HepG2 (cell line): Measurements from ENCODE around the gene MAPK8IP1. TPM values are rescaled to one million over a fixed set of nuclear protein-coding genes. Genes with fewer than 3 reads are reported as not detected.

Experiments used
- ARHGAP35 ChIP-seq: sonication (generic); formaldehyde crosslinking; IDR thresholded peaks from 2 replicates; pipeline ENCODE4 v1.9.0; 2022; ENCODE audit warnings: mild to moderate bottlenecking, inconsistent platforms, moderate library complexity, missing genetic modification reagents, borderline replicate concordance
- HOXA3 ChIP-seq: sonication (generic); formaldehyde crosslinking; IDR thresholded peaks from 2 replicates; pipeline ENCODE4 v1.5.0; 2020; ENCODE audit warnings: missing genetic modification reagents
- POLR2AphosphoS2 ChIP-seq: IDR thresholded peaks from 2 replicates; pipeline ENCODE4 v1.6.1; 2011; ENCODE audit warnings: low read depth, low read length, improper control_type of control experiment
- THAP11 ChIP-seq: IDR thresholded peaks from 2 replicates; pipeline ENCODE4 v1.6.1; 2016; ENCODE audit warnings: missing biosample characterization, missing genetic modification reagents
- ZBTB7A ChIP-seq: sonication (generic); formaldehyde crosslinking; IDR thresholded peaks from 2 replicates; pipeline ENCODE4 v1.8.0; 2022; ENCODE audit warnings: mild to moderate bottlenecking, missing genetic modification reagents
- ZFYVE20 ChIP-seq: sonication (generic); formaldehyde crosslinking; IDR thresholded peaks from 2 replicates; pipeline ENCODE4 v1.8.0; 2023; ENCODE audit warnings: low read depth, mild to moderate bottlenecking, moderate library complexity, missing genetic modification reagents, borderline replicate concordance
- ZNF780A ChIP-seq: sonication (generic); formaldehyde crosslinking; IDR thresholded peaks from 2 replicates; pipeline ENCODE4 v1.8.0; 2022; ENCODE audit warnings: mild to moderate bottlenecking, missing genetic modification reagents, moderate library complexity
- polyA plus RNA-seq, 8 experiments: library from polyadenylated mRNA; depleted of rRNA in 3 of 8; stranded (reverse) in 7 of 8; unstranded in 1 of 8; fragments of >200 nt; fragmentation: Illumina TruSeq in 4 of 8; extraction: Trizol in 4 of 8; gene quantifications; 2 replicates each; pipeline versions ENCODE4 v1.2.1 to v1.2.3, GENCODE V29; 2011 to 2016; ENCODE audit warnings: low read depth in 4 of 8, missing spikeins in 1 of 8, mixed read lengths in 1 of 8; ENCODE audit not compliant: insufficient read depth in 1 of 8
- total RNA-seq, 5 experiments: library from RNA; depleted of rRNA; stranded (reverse); fragments of >200 nt; fragmentation: Illumina TruSeq; extraction: Trizol; gene quantifications; 2 replicates each; pipeline ENCODE4 v1.2.3, GENCODE V29; 2016; ENCODE audit warnings: low read depth in 1 of 5
- TF ChIP-seq, protein P1 (sequence below): sonication (generic); formaldehyde crosslinking; IDR thresholded peaks from 2 replicates; pipeline ENCODE4 v1.5.0; 2020; ENCODE audit warnings: mild to moderate bottlenecking, missing genetic modification reagents, borderline replicate concordance
- TF ChIP-seq, protein P2 (sequence below): conservative IDR thresholded peaks from 2 replicates; pipeline ENCODE4 v1.6.1; 2018; ENCODE audit warnings: missing genetic modification reagents
- TF ChIP-seq, protein P3 (sequence below): sonication (generic); formaldehyde crosslinking; IDR thresholded peaks from 2 replicates; pipeline ENCODE4 v1.4.0; 2020; ENCODE audit warnings: mild to moderate bottlenecking, missing genetic modification reagents
- TF ChIP-seq, protein P4 (sequence below): IDR thresholded peaks from 2 replicates; pipeline ENCODE4 v1.6.1; 2016; ENCODE audit warnings: mild to moderate bottlenecking
- TF ChIP-seq, protein P5 (sequence below): sonication (generic); formaldehyde crosslinking; conservative IDR thresholded peaks from 2 replicates; pipeline ENCODE4 v1.4.0; 2020; ENCODE audit warnings: missing genetic modification reagents

MAPK8IP1 gene
- total and polyA plus RNA-seq, 2 of the 13 experiments (the other 11 are each of a cell fraction or from before 2014, with no cell fraction given): 2.2 to 4.2 TPM

DNA sequence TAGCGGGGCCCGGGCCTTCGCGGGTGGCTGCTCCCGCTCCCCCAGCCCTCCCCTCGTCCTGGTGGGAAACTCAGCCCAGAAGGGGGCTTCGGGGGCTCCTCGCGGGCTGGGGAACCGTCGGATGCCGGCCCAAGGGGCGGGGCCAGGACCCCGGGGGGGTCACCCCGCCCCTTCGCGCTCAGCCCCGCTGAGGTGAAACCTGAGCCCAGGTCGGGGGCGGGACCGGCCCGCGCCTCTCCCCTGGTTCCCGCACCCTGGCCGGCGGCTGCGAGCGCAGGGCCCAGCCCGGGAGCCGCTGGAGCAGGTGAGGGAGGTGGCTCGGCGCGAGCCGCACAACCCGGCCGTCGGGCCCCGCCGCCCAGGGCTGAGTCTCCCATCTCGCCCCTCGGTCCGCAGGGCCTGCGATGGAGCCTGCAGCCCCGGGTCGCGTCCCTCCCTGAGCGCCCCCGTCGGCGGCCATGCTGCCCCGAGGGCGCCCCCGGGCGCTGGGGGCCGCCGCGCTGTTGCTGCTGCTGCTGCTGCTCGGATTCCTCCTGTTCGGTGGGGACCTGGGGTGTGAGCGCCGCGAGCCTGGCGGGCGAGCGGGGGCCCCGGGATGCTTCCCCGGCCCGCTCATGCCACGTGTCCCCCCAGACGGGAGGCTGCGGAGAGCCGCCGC is 37.1 kb downstream of the MAPK8IP1 start, which contains the start of gene LARGE2 (continued):
- TF ChIP-seq, protein P1, sequence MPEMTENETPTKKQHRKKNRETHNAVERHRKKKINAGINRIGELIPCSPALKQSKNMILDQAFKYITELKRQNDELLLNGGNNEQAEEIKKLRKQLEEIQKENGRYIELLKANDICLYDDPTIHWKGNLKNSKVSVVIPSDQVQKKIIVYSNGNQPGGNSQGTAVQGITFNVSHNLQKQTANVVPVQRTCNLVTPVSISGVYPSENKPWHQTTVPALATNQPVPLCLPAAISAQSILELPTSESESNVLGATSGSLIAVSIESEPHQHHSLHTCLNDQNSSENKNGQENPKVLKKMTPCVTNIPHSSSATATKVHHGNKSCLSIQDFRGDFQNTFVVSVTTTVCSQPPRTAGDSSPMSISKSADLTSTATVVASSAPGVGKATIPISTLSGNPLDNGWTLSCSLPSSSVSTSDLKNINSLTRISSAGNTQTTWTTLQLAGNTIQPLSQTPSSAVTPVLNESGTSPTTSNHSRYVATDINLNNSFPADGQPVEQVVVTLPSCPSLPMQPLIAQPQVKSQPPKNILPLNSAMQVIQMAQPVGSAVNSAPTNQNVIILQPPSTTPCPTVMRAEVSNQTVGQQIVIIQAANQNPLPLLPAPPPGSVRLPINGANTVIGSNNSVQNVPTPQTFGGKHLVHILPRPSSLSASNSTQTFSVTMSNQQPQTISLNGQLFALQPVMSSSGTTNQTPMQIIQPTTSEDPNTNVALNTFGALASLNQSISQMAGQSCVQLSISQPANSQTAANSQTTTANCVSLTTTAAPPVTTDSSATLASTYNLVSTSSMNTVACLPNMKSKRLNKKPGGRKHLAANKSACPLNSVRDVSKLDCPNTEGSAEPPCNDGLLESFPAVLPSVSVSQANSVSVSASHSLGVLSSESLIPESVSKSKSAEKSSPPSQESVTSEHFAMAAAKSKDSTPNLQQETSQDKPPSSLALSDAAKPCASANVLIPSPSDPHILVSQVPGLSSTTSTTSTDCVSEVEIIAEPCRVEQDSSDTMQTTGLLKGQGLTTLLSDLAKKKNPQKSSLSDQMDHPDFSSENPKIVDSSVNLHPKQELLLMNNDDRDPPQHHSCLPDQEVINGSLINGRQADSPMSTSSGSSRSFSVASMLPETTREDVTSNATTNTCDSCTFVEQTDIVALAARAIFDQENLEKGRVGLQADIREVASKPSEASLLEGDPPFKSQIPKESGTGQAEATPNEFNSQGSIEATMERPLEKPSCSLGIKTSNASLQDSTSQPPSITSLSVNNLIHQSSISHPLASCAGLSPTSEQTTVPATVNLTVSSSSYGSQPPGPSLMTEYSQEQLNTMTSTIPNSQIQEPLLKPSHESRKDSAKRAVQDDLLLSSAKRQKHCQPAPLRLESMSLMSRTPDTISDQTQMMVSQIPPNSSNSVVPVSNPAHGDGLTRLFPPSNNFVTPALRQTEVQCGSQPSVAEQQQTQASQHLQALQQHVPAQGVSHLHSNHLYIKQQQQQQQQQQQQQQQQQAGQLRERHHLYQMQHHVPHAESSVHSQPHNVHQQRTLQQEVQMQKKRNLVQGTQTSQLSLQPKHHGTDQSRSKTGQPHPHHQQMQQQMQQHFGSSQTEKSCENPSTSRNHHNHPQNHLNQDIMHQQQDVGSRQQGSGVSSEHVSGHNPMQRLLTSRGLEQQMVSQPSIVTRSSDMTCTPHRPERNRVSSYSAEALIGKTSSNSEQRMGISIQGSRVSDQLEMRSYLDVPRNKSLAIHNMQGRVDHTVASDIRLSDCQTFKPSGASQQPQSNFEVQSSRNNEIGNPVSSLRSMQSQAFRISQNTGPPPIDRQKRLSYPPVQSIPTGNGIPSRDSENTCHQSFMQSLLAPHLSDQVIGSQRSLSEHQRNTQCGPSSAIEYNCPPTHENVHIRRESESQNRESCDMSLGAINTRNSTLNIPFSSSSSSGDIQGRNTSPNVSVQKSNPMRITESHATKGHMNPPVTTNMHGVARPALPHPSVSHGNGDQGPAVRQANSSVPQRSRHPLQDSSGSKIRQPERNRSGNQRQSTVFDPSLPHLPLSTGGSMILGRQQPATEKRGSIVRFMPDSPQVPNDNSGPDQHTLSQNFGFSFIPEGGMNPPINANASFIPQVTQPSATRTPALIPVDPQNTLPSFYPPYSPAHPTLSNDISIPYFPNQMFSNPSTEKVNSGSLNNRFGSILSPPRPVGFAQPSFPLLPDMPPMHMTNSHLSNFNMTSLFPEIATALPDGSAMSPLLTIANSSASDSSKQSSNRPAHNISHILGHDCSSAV (CRISPR knock-in tag): no peak
- TF ChIP-seq POLR2AphosphoS2 (no peak), ZFYVE20 (no peak), ZBTB7A (CRISPR knock-in tag) (no peak; the same call in 1 of the 2 replicates), THAP11 (CRISPR knock-in tag) (no peak), ZNF780A (CRISPR knock-in tag) (no peak), ARHGAP35 (no peak), HOXA3 (CRISPR knock-in tag) (0 out of 2 replicates have a peak, but pooled peaks have one; percentile 11)
- TF ChIP-seq, protein P2, sequence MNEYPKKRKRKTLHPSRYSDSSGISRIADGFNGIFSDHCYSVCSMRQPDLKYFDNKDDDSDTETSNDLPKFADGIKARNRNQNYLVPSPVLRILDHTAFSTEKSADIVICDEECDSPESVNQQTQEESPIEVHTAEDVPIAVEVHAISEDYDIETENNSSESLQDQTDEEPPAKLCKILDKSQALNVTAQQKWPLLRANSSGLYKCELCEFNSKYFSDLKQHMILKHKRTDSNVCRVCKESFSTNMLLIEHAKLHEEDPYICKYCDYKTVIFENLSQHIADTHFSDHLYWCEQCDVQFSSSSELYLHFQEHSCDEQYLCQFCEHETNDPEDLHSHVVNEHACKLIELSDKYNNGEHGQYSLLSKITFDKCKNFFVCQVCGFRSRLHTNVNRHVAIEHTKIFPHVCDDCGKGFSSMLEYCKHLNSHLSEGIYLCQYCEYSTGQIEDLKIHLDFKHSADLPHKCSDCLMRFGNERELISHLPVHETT (CRISPR knock-in tag): 0 out of 2 replicates have a peak, but pooled peaks have one; percentile 21
- TF ChIP-seq, protein P3, sequence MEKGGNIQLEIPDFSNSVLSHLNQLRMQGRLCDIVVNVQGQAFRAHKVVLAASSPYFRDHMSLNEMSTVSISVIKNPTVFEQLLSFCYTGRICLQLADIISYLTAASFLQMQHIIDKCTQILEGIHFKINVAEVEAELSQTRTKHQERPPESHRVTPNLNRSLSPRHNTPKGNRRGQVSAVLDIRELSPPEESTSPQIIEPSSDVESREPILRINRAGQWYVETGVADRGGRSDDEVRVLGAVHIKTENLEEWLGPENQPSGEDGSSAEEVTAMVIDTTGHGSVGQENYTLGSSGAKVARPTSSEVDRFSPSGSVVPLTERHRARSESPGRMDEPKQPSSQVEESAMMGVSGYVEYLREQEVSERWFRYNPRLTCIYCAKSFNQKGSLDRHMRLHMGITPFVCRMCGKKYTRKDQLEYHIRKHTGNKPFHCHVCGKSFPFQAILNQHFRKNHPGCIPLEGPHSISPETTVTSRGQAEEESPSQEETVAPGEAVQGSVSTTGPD (CRISPR knock-in tag): no peak
- TF ChIP-seq, protein P4, sequence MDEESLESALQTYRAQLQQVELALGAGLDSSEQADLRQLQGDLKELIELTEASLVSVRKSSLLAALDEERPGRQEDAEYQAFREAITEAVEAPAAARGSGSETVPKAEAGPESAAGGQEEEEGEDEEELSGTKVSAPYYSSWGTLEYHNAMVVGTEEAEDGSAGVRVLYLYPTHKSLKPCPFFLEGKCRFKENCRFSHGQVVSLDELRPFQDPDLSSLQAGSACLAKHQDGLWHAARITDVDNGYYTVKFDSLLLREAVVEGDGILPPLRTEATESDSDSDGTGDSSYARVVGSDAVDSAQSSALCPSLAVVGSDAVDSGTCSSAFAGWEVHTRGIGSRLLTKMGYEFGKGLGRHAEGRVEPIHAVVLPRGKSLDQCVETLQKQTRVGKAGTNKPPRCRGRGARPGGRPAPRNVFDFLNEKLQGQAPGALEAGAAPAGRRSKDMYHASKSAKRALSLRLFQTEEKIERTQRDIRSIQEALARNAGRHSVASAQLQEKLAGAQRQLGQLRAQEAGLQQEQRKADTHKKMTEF (CRISPR knock-in tag): no peak
- TF ChIP-seq, protein P5, sequence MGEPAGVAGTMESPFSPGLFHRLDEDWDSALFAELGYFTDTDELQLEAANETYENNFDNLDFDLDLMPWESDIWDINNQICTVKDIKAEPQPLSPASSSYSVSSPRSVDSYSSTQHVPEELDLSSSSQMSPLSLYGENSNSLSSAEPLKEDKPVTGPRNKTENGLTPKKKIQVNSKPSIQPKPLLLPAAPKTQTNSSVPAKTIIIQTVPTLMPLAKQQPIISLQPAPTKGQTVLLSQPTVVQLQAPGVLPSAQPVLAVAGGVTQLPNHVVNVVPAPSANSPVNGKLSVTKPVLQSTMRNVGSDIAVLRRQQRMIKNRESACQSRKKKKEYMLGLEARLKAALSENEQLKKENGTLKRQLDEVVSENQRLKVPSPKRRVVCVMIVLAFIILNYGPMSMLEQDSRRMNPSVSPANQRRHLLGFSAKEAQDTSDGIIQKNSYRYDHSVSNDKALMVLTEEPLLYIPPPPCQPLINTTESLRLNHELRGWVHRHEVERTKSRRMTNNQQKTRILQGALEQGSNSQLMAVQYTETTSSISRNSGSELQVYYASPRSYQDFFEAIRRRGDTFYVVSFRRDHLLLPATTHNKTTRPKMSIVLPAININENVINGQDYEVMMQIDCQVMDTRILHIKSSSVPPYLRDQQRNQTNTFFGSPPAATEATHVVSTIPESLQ (CRISPR knock-in tag): no peak
